NCI-H1417 treated with DMSO at 0.1 percent for 48 hours (cell line): ENCODE measurements around the gene CDC14B.

Experiments used
- DNase-seq: peaks from one replicate; lab custom pipeline; 2025; lab: John Stamatoyannopoulos, UW

The CDC14B gene

DNA sequence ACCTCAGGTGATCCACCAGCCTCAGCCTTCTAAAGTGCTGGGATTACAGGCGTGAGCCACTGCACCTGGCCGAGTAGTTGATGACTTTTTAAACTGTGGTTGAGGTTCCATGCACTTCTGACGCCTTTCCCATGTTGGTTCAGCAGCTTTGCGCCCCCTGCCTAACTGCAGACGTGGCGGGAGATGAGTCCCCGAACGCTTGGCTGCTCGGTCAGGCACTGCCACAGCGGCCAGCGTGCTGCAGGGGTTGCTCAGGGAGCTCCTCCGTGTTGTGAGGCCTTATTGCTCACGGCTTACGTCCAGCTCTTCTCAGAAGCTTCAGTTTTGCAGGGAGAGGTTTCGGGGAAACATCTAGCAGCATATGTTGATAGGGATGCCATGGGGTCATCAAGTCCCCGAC is 134.4 kb downstream of the CDC14B start:
- no peak for DNase-seq

DNA sequence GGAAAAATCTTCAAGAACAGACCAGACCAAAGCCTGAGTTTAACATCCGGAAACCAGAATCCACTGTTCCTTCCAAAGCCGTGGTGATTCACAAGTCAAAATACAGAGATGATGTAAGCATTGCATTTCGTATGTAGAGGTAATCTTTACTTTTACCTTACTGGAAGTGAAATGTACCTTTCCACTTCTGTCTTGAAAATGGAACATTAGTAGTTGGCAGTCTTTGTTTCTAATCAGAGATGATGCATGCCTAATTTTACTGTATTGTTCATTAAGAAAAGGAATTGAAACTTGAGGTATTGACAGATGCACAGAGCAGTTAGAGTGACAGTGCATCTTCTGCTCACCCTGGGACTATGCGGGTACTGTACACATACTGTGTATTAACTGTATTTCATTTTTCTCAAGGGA is 135.1 kb downstream of the CDC14B start:
- DNase-seq, result no peak

DNA sequence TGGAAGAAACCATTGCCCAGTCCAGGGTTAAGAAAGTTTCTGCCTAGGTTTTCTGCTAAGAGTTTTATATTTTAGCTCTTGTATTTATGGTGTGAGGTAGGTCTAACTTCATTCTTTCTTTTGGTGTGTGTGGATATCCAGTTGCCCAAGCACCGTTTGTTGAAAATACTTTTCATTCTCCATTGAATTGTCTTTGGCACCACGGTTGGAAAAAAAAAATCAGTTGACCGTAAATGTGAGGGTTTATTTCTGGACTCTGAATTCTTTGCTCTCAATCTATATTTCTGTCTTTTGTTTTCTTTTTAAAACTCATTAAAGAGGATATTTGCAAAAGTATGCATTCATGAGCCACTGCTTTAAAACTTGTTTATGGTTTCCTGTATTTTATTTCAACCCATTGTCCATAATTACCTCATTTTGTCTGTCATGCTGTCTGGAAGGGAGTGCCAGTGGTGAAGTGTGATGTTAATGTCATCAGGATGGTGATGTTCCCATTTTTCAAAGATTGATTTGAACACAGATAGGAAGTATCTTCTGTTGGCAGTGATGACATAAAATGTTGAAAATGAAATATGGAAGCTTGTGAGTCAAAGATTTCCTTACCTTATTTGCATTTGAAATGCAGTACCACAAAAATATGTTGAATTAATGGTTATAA is 135.8 kb downstream of the CDC14B start:
- DNase-seq, result no peak

DNA sequence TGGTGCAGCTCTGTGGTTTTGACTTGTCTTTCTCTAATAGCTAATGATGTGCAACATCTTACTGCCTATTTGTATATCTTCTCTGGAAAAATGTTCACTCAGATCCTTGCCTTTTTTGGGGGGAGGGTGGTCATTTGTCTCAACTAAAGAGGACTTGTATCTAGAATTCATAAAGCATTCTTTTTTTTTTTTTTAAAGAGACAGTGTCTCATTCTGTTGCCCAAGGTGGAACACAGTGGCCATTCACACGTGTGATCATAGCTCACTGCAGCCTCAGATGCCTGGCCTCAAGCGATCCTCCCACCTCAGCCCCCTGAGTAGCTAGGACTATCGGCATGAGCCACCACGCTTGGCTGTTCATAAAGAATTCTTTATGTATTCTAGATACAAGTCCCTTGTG is 136.4 kb downstream of the CDC14B start:
- no peak for DNase-seq

DNA sequence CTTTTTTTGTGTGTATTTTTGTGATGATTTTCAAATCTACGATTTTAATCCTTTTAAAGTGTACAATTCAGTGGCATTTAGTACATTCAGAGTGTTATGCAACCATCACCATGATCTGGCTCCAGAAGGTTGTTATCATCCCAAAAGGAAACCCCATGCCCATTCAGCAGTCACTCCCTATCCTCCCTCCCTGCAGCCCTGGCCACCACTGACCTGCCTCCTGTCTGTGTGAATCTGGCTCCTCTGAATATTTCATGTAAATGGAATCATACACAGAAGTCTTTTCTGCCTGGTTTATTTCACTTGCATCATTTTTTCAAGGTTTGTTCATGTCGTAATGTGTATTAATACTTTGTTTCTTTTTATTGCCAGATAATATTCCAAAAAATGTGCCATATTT is 137.2 kb downstream of the CDC14B start:
- no peak for DNase-seq

DNA sequence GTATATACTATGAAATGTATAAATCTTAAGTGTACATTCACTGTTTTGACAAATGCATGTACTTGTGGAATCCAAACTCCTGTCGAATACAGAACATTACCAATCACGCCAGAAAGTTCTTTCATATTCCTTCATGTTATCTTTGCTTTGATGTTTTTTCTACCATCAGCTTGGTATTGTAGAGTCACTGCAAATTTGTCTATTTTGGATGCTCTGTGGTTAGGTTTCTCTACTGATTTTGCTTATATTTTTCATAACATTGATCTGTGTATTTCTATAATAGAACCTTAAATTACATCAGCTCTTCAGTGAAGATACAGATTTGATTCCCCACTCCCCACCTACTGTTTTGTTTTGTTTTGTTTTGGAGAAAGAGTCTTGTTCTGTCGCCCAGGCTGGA is 138.9 kb downstream of the CDC14B start:
- no peak for DNase-seq

DNA sequence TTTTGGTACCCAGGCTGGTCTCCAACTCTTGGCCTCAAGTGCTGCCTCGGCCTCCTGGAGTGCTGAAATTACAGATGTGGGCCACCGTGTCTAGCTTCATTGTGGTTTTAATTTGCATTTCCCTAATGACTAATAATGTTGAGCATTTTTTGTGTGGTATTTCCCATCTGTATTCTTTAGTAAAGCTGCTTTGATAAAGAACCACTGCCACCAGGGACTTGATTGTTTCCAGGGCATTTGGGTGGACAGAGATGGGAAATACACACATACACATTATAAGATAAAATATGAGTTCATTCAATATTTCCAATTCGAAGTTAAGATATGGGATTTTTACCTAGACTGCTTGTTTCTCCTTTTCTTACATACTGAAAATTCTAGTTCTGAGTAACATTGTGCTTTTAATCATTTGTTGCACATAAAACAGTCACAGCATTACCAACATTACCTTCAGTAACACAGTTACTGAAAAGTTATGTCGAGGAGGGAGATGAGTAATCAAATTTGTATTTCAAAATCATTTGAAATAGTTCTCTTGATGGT is 140.7 kb downstream of the CDC14B start:
- no peak for DNase-seq

DNA sequence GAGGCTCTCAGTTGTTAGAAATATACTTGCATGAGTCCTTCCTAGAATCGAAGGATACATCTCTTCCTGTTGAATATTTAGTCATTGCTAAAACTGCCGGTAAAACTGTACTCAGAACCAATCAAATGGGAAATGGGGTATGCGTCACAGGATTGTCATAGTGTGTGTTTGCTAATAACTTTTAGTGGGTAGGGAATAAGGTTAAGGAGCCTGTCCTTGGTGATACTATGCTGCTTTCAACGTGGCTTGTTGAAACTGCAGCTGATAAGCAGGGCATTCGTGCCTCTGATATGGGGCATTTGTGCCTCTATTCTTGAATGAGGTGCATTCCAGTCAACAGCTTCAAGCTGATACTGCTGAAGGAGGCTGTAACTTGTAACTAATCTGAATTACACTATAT is 143.1 kb downstream of the CDC14B start:
- no peak for DNase-seq

DNA sequence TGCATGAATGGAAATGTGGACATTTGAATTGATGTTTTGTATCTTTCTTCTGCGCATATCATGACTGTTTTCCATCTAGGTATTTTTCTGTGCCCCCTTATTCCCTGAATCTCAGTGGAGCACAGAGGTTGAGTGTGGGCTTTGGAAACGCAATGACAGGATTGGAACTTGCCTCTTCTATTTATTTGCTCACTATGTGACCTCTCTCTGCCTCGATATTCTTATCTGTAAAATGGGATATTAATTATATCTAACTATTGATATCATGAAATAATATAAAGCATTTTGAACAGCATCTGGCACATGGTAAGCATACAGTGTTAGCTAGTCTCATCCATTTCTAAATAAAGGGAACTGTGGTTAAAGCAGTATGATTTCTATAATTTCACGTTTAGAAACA is 143.6 kb downstream of the CDC14B start:
- no peak for DNase-seq

DNA sequence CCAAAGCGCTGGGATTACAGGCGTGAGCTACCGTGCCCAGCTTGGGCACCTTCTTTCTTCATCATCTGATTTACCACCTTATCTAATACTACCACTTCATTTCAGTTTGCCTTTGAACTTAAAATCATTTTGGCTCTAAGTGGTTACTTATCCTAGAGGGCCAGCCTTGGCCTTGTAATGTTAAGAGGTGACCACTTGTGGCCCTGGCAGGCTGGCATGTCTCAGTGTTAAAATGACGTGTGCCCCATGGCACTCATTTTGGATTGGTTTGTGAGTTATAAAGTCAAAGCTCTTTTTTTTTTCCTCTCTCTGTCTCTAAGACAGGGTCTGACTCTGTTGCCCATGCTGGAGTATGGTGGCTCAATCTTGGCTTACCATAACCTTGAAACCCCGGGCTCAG is 151.9 kb downstream of the CDC14B start:
- DNase-seq, result no peak

DNA sequence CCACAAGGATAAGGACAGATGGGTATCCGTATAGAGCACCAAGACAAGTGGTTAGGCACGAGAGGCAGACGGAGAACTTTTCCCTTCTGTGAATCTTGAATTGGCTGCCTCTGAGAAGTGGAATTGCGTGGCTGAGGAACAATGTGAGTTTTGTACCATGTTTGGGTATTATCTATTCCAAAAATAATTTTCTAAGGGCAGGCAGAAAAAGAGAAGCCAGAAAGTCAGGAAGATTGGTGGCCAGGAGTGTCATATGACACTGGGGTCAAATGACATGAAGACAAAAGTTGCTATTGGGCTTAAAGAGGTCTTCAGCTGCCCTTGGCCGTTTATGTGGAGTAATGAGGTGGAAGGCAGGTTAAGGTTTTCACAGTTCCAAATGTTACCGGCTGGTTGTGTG is 155.2 kb downstream of the CDC14B start:
- no peak for DNase-seq

DNA sequence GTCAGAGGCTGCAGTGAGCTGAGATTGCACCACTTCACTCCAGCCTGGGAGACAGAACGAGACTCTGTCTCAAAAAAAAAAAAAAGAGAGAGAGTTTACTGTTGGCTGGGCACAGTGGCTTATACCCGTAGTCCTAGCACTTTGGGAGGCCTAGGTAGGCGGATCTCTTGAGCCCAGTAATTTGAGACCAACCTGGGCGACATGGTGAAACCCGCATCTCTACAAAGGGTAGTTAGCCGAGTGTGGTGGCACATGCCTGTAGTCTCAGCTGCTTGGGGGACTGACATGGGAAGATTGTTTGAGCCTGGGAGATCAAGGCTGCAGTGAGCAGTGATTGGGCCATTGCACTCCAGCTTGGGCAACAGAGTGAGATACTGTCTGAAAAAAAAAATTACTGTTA is 157.1 kb downstream of the CDC14B start:
- DNase-seq, result no peak

DNA sequence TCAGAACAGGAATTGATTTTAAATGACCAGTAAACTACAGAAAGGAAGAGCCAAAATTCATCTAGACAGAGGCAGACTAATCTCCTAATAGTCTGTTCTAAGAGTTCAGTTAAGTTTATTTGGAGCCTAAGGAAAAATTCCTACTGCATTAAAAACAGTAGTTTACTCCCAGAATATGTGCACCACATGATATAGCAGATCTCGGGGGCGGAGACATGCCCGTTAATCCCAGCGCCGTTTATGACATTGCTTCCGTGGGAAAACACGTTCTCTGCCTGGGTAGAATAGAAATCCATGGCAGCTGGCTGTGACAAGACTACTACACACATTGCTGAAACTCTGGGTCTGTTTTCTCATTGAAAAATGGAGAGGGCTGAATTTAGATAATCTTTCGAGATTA is 158.3 kb downstream of the CDC14B start:
- DNase-seq, result no peak

DNA sequence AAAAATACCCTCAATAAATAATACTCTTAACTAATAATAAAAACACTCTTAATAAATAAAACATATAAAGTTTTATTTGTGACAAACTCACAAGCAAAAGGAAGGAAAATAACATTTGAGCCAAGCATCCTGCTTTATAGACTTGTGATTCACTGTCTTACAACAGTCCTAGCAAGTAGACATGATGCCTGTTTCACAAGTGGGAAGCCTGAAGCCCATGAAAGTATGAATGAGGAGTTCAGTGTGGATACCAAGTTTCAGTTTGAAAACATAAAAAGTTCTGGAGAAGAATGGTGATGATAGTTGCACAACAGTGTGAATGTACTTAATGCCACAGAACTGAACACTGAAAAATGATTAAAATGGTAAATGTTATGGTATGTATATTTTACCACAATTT is 158.8 kb downstream of the CDC14B start:
- DNase-seq, result no peak

DNA sequence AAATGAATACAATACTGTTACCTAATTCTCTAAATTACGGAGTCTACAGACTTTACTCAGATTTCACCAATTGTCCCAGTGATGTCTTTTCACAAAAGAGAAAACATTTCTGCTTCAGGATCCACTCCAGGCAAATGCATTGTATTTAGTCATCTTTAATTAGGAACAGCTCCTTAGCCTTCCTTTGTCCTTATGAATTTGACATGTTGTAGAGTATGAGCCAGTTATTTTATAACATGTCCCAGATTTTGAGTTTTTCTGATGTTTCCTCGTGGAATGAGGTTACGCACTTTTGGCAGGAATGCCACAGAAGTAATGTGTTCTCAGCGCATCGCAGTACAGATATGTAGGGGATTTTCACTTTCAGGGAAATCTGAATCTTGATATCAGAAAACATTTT is 159.2 kb downstream of the CDC14B start:
- DNase-seq, result no peak

DNA sequence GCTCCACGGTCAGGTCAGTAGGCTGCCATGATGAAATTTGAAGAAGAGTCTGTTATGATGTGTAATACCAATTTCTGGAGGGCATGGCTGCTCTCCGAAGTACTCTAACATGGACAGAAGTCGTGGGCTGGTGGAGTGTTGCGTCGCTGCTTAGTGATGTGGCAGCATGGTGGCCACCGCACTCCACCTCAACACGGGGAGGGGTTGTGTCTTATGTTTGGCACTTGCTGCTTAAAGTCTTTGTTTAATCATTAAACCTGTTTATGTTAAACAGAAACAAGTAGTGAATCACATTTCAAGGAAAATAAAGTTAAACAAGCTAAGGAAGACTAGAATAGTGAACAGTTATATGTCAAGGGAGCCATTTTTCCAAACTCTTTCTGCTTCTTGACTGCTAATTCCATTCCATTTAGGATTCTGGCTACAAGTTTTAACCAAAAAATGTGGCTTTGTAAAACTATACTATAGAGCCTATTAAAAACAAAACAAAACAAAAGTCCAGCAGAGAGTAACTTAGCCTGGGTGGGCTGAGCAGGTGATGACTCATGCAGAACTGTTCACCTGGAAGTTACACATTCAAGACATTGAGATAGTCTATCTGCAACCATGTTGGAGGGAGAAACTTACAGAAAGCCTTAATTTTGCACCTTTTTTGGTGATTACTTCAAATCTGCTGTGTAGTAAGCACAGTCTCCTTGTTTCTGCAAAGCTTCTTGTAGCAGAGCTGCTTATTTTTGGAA is 160.2 kb downstream of the CDC14B start:
- no peak for DNase-seq

DNA sequence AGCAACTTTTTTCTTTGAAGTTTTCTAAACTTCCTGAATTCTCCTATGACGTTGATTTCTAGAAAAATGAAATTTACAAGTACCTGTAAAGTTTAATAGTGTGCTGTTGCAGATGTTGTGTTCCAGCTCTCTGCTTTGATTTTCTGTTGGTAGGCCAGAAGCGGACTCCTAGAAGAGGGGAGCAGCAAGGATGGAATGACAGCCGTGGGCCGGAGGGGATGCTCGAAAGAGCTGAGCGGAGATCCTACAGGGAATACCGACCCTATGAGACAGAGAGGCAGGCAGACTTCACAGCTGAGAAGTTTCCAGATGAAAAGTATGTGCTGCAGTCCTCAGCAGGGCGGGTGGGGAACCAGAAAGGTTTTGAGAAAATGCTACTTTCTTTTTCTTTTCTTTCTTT is 161.4 kb downstream of the CDC14B start:
- DNase-seq, result no peak

DNA sequence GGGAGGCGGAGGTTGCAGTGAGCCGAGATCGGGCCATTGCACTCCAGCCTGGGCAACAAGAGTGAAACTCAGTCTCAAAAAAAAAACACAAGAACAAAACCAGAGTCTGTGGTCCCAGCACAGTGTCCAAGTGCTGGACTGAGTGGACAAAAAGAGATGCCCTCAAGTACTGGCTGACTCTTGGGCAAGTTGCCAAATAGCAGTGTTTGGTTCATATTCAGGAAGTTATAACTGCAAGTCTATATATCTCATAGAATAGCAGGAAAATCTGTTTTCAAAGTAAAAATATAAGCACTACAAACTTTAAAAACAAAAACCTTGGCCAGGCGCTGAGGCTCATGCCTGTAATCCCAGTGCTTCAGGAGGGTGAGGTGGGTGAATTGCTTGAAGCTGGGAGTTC is 162.4 kb downstream of the CDC14B start:
- no peak for DNase-seq

DNA sequence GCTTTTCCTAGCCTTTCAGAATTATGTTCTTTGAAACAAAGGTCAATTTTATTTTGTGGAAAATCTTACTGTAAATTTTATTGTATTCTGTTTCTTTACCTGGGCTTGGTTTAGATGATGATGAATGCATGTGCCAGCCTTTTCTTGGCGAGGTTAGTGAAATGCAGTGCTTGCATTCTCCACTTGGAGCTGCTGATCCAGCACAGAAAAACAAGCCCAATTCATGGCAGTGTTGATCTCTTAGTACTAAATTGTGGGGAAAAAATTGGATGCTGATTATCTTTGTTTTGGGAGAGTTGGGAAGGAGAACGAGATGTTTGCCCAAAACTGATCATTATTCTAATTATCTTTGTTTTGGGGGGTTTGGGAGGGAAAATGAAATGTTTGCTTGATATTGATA is 166.0 kb downstream of the CDC14B start:
- no peak for DNase-seq

DNA sequence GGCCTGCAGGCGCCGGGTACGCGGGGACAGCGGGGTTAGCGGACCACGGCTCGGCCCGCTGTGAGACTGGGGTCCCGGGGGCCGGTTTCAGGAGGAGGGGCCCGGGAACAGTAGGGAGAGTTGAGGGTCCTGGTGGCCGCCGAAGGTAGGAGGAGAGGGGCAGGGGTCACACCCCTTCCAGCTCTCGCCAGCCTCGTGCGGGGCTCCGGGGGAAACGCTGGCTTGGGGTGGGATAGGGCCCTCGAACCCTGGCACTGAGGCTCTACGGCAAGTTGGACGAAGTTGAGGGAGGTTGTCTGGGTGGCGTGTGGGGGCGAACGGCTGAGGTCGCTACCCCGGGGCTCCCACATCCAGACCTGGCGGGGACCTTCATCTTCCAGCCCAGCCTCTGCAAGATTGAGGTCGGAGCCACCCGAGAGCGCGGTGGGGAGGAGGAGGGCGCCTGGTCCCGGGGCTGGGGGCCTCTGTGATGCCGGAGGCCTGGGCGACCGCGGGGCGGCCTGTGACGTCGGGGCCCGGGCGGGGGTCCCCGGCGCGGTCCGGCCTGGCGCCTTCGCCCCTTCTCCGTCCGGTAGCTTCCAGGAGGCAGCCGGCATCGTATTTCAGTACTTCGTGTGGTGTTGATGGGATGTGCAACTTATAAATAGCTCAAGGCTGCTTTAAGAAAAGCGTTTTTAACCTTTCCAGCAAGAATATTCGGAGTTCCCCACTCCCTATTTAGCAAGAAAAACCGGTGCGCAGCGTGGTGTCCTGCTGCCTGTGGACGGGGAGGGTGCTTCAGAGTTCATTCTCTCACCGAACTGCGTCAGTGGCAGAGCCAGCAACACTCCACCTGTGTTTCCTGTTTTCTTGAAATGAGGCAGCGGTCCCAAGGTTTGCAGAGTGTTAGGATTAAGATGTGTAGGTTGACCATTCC is 168.8 kb downstream of the CDC14B start:
- DNase-seq, result no peak
